ENCODE data around the gene MRI1. TPM values are rescaled to one million over a fixed set of nuclear protein-coding genes. Genes with fewer than 3 reads are reported as not detected.

Gene MRI1
- total and polyA plus RNA-seq, 2 experiments from 2014 or later: 12.3 to 44.5 TPM

DNA sequence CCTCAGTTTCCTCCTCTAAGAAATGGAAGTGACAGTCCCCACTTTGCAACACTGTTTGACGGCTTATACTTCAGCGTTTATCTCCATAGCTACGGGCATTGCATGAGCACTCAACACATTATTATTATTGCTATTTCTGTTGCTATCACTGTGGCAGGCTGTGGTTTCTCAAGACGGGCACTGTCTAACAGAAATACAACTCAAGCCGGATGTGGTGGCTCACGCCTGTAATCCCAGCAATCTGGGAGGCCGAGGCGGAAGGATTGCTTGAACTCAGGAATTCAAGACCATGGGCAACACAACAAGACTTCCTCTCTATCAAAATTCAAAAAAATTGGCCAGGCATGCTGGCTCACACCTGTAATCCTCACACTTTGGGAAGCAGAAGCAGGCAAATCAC lies 26.0 kb downstream of the MRI1 start:
- Histone ChIP-seq H3K79me2 (replicated peaks; ENCODE audit: insufficient read depth) (no peaks in the 10 kb centered on the region), H3K4me2 (no peak overlapping the region), H3K36me3 (ENCODE audit: insufficient read depth) (no peaks in the 10 kb centered on the region), H3K27me3 (ENCODE audit: insufficient read depth) (no peaks in the 10 kb centered on the region), H3F3A (replicated peaks; ENCODE audit: low read depth) (peaks cover 4% of the 10 kb centered on the region; the same call in 1 of the 2 replicates), H3K4me3 (no peak overlapping the region), H2AFZ (no peak overlapping the region), H4K20me1 (replicated peaks; ENCODE audit: insufficient read depth) (no peaks in the 10 kb centered on the region), H3K27ac (ENCODE audit: low read depth) (no peak overlapping the region), H3K9me2 (ENCODE audit: insufficient read depth) (no peaks in the 10 kb centered on the region), H3K4me1 (ENCODE audit: insufficient read depth) (no peaks in the 10 kb centered on the region; the same call in 1 of the 2 replicates)
- H3K27ac Mint-ChIP-seq: no peak overlapping the region
- no peaks in the 10 kb centered on the region for H3K36me3 Mint-ChIP-seq (ENCODE audit: low read depth)
- no peaks in the 10 kb centered on the region for H3K9me3 Mint-ChIP-seq
- TF ChIP-seq ZNF114 (CRISPR knock-in tag; IDR thresholded peaks at IDR 0.05) (no peak), CREB1 (CRISPR knock-in tag; IDR thresholded peaks at IDR 0.05; ENCODE audit: low read depth) (no peak), EZH2 (IDR thresholded peaks at IDR 0.05; ENCODE audit: low read depth, unreplicated experiment) (no peak), NANOG (IDR thresholded peaks at IDR 0.05; ENCODE audit: borderline replicate concordance) (no peak), JUNB (IDR thresholded peaks at IDR 0.05; ENCODE audit: unreplicated experiment) (no peak), POLR2AphosphoS5 (IDR thresholded peaks at IDR 0.05; ENCODE audit: low read depth) (no peak), ZNF331 (CRISPR knock-in tag; IDR thresholded peaks at IDR 0.05; ENCODE audit: low read depth) (no peak), EZH2phosphoT487 (IDR thresholded peaks at IDR 0.05; ENCODE audit: unreplicated experiment) (no peak)
- TF ChIP-seq, protein P1, sequence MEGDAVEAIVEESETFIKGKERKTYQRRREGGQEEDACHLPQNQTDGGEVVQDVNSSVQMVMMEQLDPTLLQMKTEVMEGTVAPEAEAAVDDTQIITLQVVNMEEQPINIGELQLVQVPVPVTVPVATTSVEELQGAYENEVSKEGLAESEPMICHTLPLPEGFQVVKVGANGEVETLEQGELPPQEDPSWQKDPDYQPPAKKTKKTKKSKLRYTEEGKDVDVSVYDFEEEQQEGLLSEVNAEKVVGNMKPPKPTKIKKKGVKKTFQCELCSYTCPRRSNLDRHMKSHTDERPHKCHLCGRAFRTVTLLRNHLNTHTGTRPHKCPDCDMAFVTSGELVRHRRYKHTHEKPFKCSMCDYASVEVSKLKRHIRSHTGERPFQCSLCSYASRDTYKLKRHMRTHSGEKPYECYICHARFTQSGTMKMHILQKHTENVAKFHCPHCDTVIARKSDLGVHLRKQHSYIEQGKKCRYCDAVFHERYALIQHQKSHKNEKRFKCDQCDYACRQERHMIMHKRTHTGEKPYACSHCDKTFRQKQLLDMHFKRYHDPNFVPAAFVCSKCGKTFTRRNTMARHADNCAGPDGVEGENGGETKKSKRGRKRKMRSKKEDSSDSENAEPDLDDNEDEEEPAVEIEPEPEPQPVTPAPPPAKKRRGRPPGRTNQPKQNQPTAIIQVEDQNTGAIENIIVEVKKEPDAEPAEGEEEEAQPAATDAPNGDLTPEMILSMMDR (conservative IDR thresholded peaks at IDR 0.05; ENCODE audit: low read depth in 2 of 2): no peak
- TF ChIP-seq, protein P2, sequence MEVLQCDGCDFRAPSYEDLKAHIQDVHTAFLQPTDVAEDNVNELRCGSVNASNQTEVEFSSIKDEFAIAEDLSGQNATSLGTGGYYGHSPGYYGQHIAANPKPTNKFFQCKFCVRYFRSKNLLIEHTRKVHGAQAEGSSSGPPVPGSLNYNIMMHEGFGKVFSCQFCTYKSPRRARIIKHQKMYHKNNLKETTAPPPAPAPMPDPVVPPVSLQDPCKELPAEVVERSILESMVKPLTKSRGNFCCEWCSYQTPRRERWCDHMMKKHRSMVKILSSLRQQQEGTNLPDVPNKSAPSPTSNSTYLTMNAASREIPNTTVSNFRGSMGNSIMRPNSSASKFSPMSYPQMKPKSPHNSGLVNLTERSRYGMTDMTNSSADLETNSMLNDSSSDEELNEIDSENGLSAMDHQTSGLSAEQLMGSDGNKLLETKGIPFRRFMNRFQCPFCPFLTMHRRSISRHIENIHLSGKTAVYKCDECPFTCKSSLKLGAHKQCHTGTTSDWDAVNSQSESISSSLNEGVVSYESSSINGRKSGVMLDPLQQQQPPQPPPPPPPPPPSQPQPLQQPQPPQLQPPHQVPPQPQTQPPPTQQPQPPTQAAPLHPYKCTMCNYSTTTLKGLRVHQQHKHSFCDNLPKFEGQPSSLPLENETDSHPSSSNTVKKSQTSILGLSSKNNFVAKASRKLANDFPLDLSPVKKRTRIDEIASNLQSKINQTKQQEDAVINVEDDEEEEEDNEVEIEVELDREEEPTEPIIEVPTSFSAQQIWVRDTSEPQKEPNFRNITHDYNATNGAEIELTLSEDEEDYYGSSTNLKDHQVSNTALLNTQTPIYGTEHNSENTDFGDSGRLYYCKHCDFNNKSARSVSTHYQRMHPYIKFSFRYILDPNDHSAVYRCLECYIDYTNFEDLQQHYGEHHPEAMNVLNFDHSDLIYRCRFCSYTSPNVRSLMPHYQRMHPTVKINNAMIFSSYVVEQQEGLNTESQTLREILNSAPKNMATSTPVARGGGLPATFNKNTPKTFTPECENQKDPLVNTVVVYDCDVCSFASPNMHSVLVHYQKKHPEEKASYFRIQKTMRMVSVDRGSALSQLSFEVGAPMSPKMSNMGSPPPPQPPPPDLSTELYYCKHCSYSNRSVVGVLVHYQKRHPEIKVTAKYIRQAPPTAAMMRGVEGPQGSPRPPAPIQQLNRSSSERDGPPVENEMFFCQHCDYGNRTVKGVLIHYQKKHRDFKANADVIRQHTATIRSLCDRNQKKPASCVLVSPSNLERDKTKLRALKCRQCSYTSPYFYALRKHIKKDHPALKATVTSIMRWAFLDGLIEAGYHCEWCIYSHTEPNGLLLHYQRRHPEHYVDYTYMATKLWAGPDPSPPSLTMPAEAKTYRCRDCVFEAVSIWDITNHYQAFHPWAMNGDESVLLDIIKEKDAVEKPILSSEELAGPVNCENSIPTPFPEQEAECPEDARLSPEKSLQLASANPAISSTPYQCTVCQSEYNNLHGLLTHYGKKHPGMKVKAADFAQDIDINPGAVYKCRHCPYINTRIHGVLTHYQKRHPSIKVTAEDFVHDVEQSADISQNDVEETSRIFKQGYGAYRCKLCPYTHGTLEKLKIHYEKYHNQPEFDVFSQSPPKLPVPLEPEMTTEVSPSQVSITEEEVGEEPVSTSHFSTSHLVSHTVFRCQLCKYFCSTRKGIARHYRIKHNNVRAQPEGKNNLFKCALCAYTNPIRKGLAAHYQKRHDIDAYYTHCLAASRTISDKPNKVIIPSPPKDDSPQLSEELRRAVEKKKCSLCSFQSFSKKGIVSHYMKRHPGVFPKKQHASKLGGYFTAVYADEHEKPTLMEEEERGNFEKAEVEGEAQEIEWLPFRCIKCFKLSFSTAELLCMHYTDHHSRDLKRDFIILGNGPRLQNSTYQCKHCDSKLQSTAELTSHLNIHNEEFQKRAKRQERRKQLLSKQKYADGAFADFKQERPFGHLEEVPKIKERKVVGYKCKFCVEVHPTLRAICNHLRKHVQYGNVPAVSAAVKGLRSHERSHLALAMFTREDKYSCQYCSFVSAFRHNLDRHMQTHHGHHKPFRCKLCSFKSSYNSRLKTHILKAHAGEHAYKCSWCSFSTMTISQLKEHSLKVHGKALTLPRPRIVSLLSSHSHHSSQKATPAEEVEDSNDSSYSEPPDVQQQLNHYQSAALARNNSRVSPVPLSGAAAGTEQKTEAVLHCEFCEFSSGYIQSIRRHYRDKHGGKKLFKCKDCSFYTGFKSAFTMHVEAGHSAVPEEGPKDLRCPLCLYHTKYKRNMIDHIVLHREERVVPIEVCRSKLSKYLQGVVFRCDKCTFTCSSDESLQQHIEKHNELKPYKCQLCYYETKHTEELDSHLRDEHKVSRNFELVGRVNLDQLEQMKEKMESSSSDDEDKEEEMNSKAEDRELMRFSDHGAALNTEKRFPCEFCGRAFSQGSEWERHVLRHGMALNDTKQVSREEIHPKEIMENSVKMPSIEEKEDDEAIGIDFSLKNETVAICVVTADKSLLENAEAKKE (CRISPR knock-in tag; IDR thresholded peaks at IDR 0.05): no peak
- TF ChIP-seq, protein P3, sequence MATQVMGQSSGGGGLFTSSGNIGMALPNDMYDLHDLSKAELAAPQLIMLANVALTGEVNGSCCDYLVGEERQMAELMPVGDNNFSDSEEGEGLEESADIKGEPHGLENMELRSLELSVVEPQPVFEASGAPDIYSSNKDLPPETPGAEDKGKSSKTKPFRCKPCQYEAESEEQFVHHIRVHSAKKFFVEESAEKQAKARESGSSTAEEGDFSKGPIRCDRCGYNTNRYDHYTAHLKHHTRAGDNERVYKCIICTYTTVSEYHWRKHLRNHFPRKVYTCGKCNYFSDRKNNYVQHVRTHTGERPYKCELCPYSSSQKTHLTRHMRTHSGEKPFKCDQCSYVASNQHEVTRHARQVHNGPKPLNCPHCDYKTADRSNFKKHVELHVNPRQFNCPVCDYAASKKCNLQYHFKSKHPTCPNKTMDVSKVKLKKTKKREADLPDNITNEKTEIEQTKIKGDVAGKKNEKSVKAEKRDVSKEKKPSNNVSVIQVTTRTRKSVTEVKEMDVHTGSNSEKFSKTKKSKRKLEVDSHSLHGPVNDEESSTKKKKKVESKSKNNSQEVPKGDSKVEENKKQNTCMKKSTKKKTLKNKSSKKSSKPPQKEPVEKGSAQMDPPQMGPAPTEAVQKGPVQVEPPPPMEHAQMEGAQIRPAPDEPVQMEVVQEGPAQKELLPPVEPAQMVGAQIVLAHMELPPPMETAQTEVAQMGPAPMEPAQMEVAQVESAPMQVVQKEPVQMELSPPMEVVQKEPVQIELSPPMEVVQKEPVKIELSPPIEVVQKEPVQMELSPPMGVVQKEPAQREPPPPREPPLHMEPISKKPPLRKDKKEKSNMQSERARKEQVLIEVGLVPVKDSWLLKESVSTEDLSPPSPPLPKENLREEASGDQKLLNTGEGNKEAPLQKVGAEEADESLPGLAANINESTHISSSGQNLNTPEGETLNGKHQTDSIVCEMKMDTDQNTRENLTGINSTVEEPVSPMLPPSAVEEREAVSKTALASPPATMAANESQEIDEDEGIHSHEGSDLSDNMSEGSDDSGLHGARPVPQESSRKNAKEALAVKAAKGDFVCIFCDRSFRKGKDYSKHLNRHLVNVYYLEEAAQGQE (IDR thresholded peaks at IDR 0.05; ENCODE audit: unreplicated experiment): no peak
- TF ChIP-seq, protein P4, sequence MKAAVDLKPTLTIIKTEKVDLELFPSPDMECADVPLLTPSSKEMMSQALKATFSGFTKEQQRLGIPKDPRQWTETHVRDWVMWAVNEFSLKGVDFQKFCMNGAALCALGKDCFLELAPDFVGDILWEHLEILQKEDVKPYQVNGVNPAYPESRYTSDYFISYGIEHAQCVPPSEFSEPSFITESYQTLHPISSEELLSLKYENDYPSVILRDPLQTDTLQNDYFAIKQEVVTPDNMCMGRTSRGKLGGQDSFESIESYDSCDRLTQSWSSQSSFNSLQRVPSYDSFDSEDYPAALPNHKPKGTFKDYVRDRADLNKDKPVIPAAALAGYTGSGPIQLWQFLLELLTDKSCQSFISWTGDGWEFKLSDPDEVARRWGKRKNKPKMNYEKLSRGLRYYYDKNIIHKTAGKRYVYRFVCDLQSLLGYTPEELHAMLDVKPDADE (IDR thresholded peaks at IDR 0.05): no peak
- DNase-seq (ENCODE audit: low spot score): no peak
- H3K27me3 Mint-ChIP-seq (ENCODE audit: insufficient read depth, low read depth, poor library complexity): peaks cover 11% of the 10 kb centered on the region
- H3K4me3 Mint-ChIP-seq: no peak overlapping the region
- H3K4me1 Mint-ChIP-seq: peaks cover 4% of the 10 kb centered on the region
- no peak for ATAC-seq

Data from GM23338 (cell line).